AG09319 (cell line): ENCODE measurements around the gene RAB1B.

Experiments
- DNase-seq: peaks from one replicate; pipeline ENCODE4 v3.0.0-alpha.2; 2010; ENCODE audit warnings: low read depth; ENCODE audit errors: extremely low read depth
- CTCF ChIP-seq: IDR thresholded peaks from 2 replicates; pipeline ENCODE4 v1.5.1; 2011; ENCODE audit warnings: low read depth, mild to moderate bottlenecking, inconsistent platforms, low read length, moderate library complexity

Gene RAB1B

GRCh38 chr11:66222358-66223149 is 45.9 kb upstream of the RAB1B start:
- peak; percentile 75 for DNase-seq
- no peak; the same call in none of the 2 replicates for TF ChIP-seq CTCF

- TF ChIP-seq CTCF, result no peak
- DNase-seq, result no peak
Measured at GRCh38 chr11:66224226-66224855, 44.1 kb upstream of the RAB1B start.

GRCh38 chr11:66225066-66225465 is 43.4 kb upstream of the RAB1B start:
- no peak for TF ChIP-seq CTCF
- DNase-seq, result no peak

GRCh38 chr11:66226101-66226500 is 42.3 kb upstream of the RAB1B start:
- TF ChIP-seq CTCF, result no peak
- DNase-seq, result no peak

- no peak for TF ChIP-seq CTCF
- DNase-seq, result no peak
Measured at GRCh38 chr11:66227700-66228099, 40.7 kb upstream of the RAB1B start.

GRCh38 chr11:66228521-66228920 is 39.9 kb upstream of the RAB1B start:
- TF ChIP-seq CTCF, result no peak

GRCh38 chr11:66230156-66230555 is 38.3 kb upstream of the RAB1B start:
- DNase-seq, result no peak
- TF ChIP-seq CTCF, result no peak

More at GRCh38 chr11:66228521-66228920, 39.9 kb upstream of the RAB1B start:
- DNase-seq, result no peak
